ENCODE measurements around the gene LIG3. TPM values are rescaled to one million over a fixed set of nuclear protein-coding genes. Genes with fewer than 3 reads are reported as not detected.

Gene LIG3
- polyA plus RNA-seq, 3 donors = 6.0 to 14.6 (median 7.5) TPM

GRCh38 chr17:35006961-35007360 lies 26.6 kb downstream of the LIG3 start:
- H3K4me1 ChIP-seq (ENCODE audit: control insufficient read depth in 1 of 2, insufficient read depth in 2 of 2, low read length in 2 of 2) = no peaks in the 10 kb centered on the region
- H3K4me2 ChIP-seq (replicated peaks; ENCODE audit: extremely low read depth, low read length, poor library complexity, severe bottlenecking) = no peak overlapping the region
- H3K4me3 Mint-ChIP-seq = no peak overlapping the region
- H3K4me3 ChIP-seq (replicated peaks in 1 of 3; ENCODE audit: low read depth in 2 of 3, low read length in 3 of 3) = no peak overlapping the region
- peak overlapping the region in 2 of 7 donors; percentile 12 to 28 for H3K27ac Mint-ChIP-seq
- 100% methylated on average over 1 of the region's 1 CpG for WGBS (ENCODE audit: insufficient coverage)
- H3K36me3 Mint-ChIP-seq = peaks cover 76 to 91% of the 10 kb centered on the region in 2 donors
- H3K9me3 ChIP-seq (replicated peaks in 1 of 2; ENCODE audit: control insufficient read depth in 1 of 2, insufficient read depth in 1 of 2, low read length in 2 of 2) = no peaks in the 10 kb centered on the region
- TF ChIP-seq, protein P1, sequence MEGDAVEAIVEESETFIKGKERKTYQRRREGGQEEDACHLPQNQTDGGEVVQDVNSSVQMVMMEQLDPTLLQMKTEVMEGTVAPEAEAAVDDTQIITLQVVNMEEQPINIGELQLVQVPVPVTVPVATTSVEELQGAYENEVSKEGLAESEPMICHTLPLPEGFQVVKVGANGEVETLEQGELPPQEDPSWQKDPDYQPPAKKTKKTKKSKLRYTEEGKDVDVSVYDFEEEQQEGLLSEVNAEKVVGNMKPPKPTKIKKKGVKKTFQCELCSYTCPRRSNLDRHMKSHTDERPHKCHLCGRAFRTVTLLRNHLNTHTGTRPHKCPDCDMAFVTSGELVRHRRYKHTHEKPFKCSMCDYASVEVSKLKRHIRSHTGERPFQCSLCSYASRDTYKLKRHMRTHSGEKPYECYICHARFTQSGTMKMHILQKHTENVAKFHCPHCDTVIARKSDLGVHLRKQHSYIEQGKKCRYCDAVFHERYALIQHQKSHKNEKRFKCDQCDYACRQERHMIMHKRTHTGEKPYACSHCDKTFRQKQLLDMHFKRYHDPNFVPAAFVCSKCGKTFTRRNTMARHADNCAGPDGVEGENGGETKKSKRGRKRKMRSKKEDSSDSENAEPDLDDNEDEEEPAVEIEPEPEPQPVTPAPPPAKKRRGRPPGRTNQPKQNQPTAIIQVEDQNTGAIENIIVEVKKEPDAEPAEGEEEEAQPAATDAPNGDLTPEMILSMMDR (IDR thresholded peaks at IDR 0.05) = no peak
- H3K9ac ChIP-seq (ENCODE audit: insufficient read depth, low read length, poor library complexity, severe bottlenecking) = no peak overlapping the region
- intact Hi-C loops (cut with micrococcal nuclease) = no loop called here
- no peak overlapping the region for H3K27ac ChIP-seq (ENCODE audit: low read depth in 1 of 2, low read length in 2 of 2)
- no peaks in the 10 kb centered on the region for H3K27me3 ChIP-seq (ENCODE audit: control insufficient read depth in 2 of 2, insufficient read depth in 2 of 2, low read length in 2 of 2)
- H3K9me3 Mint-ChIP-seq = peaks cover 0 to 2% (median 0%) of the 10 kb centered on the region in 7 donors
- no peaks in the 10 kb centered on the region for H3K27me3 Mint-ChIP-seq (ENCODE audit: low read depth in 3 of 3)
- no peak overlapping the region for H2AFZ ChIP-seq (ENCODE audit: insufficient read depth, low read depth, low read length, poor library complexity, severe bottlenecking)
- no peak for DNase-seq
- H3K36me3 ChIP-seq (replicated peaks in 1 of 2; ENCODE audit: control insufficient read depth in 1 of 2, insufficient read depth in 2 of 2, low read length in 2 of 2) = peaks cover 62 to 99% of the 10 kb centered on the region in 2 donors
- H4K20me1 ChIP-seq (ENCODE audit: insufficient read depth, low read length) = no peaks in the 10 kb centered on the region
- no peaks in the 10 kb centered on the region for H3K79me2 ChIP-seq (ENCODE audit: insufficient read depth, low read length)
- H3K4me1 Mint-ChIP-seq = no peaks in the 10 kb centered on the region

GRCh38 chr17:35010093-35010492 lies 29.8 kb downstream of the LIG3 start:
- no peak overlapping the region for H3K4me3 ChIP-seq (replicated peaks in 1 of 3; ENCODE audit: low read depth in 2 of 3, low read length in 3 of 3)
- H3K4me1 ChIP-seq (ENCODE audit: control insufficient read depth in 1 of 2, insufficient read depth in 2 of 2, low read length in 2 of 2) = no peaks in the 10 kb centered on the region
- H4K20me1 ChIP-seq (ENCODE audit: insufficient read depth, low read length) = no peaks in the 10 kb centered on the region
- TF ChIP-seq, protein P1 (IDR thresholded peaks at IDR 0.05) = no peak
- no peaks in the 10 kb centered on the region for H3K27me3 ChIP-seq (ENCODE audit: control insufficient read depth in 2 of 2, insufficient read depth in 2 of 2, low read length in 2 of 2)
- peaks cover 67 to 99% of the 10 kb centered on the region in 2 donors for H3K36me3 ChIP-seq (replicated peaks in 1 of 2; ENCODE audit: control insufficient read depth in 1 of 2, insufficient read depth in 2 of 2, low read length in 2 of 2)
- H3K36me3 Mint-ChIP-seq = peaks cover 80 to 93% of the 10 kb centered on the region in 2 donors
- H2AFZ ChIP-seq (ENCODE audit: insufficient read depth, low read depth, low read length, poor library complexity, severe bottlenecking) = no peak overlapping the region
- peak overlapping the region in 2 of 7 donors; percentile 15 to 21 for H3K27ac Mint-ChIP-seq
- no peaks in the 10 kb centered on the region for H3K9me3 Mint-ChIP-seq
- H3K4me2 ChIP-seq (replicated peaks; ENCODE audit: extremely low read depth, low read length, poor library complexity, severe bottlenecking) = no peak overlapping the region
- H3K4me1 Mint-ChIP-seq = no peaks in the 10 kb centered on the region
- no peaks in the 10 kb centered on the region for H3K79me2 ChIP-seq (ENCODE audit: insufficient read depth, low read length)
- no peak overlapping the region for H3K9ac ChIP-seq (ENCODE audit: insufficient read depth, low read length, poor library complexity, severe bottlenecking)
- no peak overlapping the region for H3K27ac ChIP-seq (ENCODE audit: low read depth in 1 of 2, low read length in 2 of 2)
- WGBS (ENCODE audit: insufficient coverage) = no CpG with 5 or more reads among the region's 3 CpGs
- DNase-seq = no peak
- H3K4me3 Mint-ChIP-seq = no peak overlapping the region
- intact Hi-C loops (cut with micrococcal nuclease) = no loop called here
- no peaks in the 10 kb centered on the region for H3K9me3 ChIP-seq (replicated peaks in 1 of 2; ENCODE audit: control insufficient read depth in 1 of 2, insufficient read depth in 1 of 2, low read length in 2 of 2)
- H3K27me3 Mint-ChIP-seq (ENCODE audit: low read depth in 3 of 3) = no peaks in the 10 kb centered on the region

Data from CD14-positive monocyte (primary cell).